GM12878 (cell line): Measurements from ENCODE around the gene FOXP1. TPM values are rescaled to one million over a fixed set of nuclear protein-coding genes. Genes with fewer than 3 reads are reported as not detected.

Source experiments
- ATAC-seq: fragments of 200-7000 bp; cut with Tn5 transposase; 3 replicates; pipeline ENCODE4 v1.9.1; 2020; ENCODE audit warnings: mild to moderate bottlenecking, moderate library complexity
- BruUV-seq: library from RNA; stranded (reverse); fragments of 400-500 nt; replicated peaks from 2 replicates; lab custom pipeline; 2021; lab: Mats Ljungman, UMichigan
- CTCF ChIA-PET: fragments of 300-600 bp; sonication (Branson Sonifier 250); formaldehyde crosslinking; extraction: SDS; loops from one replicate; lab custom pipeline; 2021; ENCODE audit warnings: inconsistent platforms; lab: Yijun Ruan, JAX
- POLR2A ChIA-PET: fragments of 350-600 bp; formaldehyde crosslinking; extraction: SDS; loops from one replicate; lab custom pipeline; 2021; ENCODE audit warnings: inconsistent platforms; lab: Charles Lee
- RAD21 ChIA-PET: fragments of 300-600 bp; sonication (Branson Sonifier 250); formaldehyde crosslinking; loops from one replicate; lab custom pipeline; 2023; ENCODE audit warnings: antibody characterized with exemption; ENCODE audit not compliant: unreplicated experiment; lab: Charles Lee
- SMC1A ChIA-PET: fragments of 300-600 bp; sonication (Branson Sonifier 250); formaldehyde crosslinking; loops from one replicate; lab custom pipeline; 2023; ENCODE audit not compliant: unreplicated experiment, uncharacterized antibody; lab: Charles Lee
- DNase-seq: peaks from one replicate; pipeline ENCODE4 v3.0.0-alpha.2; 2011; ENCODE audit warnings: low read depth, low spot score
- FAIRE-seq: peaks from 3 replicates; lab custom pipeline; 2011; peaks lifted over from hg19 to GRCh38; lab: Jason Lieb, UNC
- H2AFZ ChIP-seq: 2 replicates; pipeline ENCODE4 v1.6.0; 2011; ENCODE audit warnings: low read depth, low read length, control low read depth; ENCODE audit not compliant: control insufficient read depth
- H3K27ac ChIP-seq: 2 replicates; pipeline ENCODE4 v1.5.1; 2011; ENCODE audit warnings: control low read depth; ENCODE audit not compliant: control insufficient read depth, insufficient read depth
- H3K27me3 ChIP-seq, 2 experiments: replicated peaks in 1 of 2; 2 replicates each; pipeline versions ENCODE4 v1.6.0 to v1.6.1; 2011; ENCODE audit warnings: low read length in 1 of 2; ENCODE audit not compliant: control insufficient read depth in 2 of 2, insufficient read depth in 2 of 2
- H3K36me3 ChIP-seq, 2 experiments: 2 replicates each; pipeline ENCODE4 v1.5.1; 2011; ENCODE audit warnings: low read length in 1 of 2; ENCODE audit not compliant: control insufficient read depth in 2 of 2, insufficient read depth in 2 of 2
- H3K4me1 ChIP-seq: 2 replicates; pipeline ENCODE4 v1.6.1; 2011; ENCODE audit warnings: mild to moderate bottlenecking, low read length, moderate library complexity, mixed read lengths; ENCODE audit not compliant: control insufficient read depth, insufficient read depth
- H3K4me2 ChIP-seq: 2 replicates; pipeline ENCODE4 v1.6.0; 2011; ENCODE audit warnings: control low read depth; ENCODE audit not compliant: control insufficient read depth, insufficient read depth
- H3K4me3 ChIP-seq: fragments of 200-600 bp; sonication (generic); 2 replicates; pipeline ENCODE4 v1.5.1; 2016
- H3K79me2 ChIP-seq: 2 replicates; pipeline ENCODE4 v1.6.0; 2011; ENCODE audit warnings: low read length; ENCODE audit not compliant: control insufficient read depth, insufficient read depth
- H3K9ac ChIP-seq: 2 replicates; pipeline ENCODE4 v1.8.0; 2011; ENCODE audit warnings: low read length, control low read depth, mixed read lengths; ENCODE audit not compliant: control insufficient read depth, insufficient read depth
- H3K9me3 ChIP-seq: replicated peaks from 3 replicates; pipeline ENCODE4 v1.5.1; 2011; ENCODE audit warnings: mild to moderate bottlenecking, low read length; ENCODE audit not compliant: control insufficient read depth, insufficient read depth
- H4K20me1 ChIP-seq: 2 replicates; pipeline ENCODE4 v1.6.0; 2011; ENCODE audit not compliant: control insufficient read depth, insufficient read depth
- HDAC6 ChIP-seq: fragments of 200-600 bp; sonication (generic); IDR thresholded peaks from one replicate; pipeline ENCODE4 v1.8.0; 2017; ENCODE audit warnings: antibody characterized with exemption; ENCODE audit not compliant: unreplicated experiment
- RCOR1 ChIP-seq: conservative IDR thresholded peaks from 2 replicates; pipeline ENCODE4 v1.6.1; 2012; ENCODE audit warnings: low read depth, low read length, improper control_type of control experiment
- ZBTB4 ChIP-seq: fragments of 450-650 bp; formaldehyde crosslinking; IDR thresholded peaks from 2 replicates; pipeline ENCODE4 v1.4.0; 2022; ENCODE audit warnings: mild to moderate bottlenecking, moderate library complexity
- WGBS: methylation state at CpG from one replicate; pipeline ENCODE4 v1.1.6; 2016; ENCODE audit warnings: low lambda C conversion rate; ENCODE audit not compliant: insufficient replicate concordance, insufficient coverage; ENCODE audit errors: missing lambda C conversion rate; 5-methylcytosine and 5-hydroxymethylcytosine counted together
- in situ Hi-C: fragments of 300-500 bp; cut with MboI; formaldehyde crosslinking; loops from 9 replicates; pipeline ENCODE4 v1.14.3; 2018; ENCODE audit warnings: mixed read lengths
- intact Hi-C: fragments of 100-400 bp; cut with micrococcal nuclease; formaldehyde crosslinking; loops from one replicate; pipeline ENCODE4 v1.14.2; 2022; ENCODE audit not compliant: unreplicated experiment
- polyA plus RNA-seq, 11 experiments: library from polyadenylated mRNA; depleted of rRNA in 4 of 11; unstranded in 6 of 11; stranded (reverse) in 5 of 11; fragments of >200 nt; fragmentation: Nextera tagmentation in 4 of 11; fragmentation: Illumina TruSeq in 1 of 11; extraction: Ambion mirVana in 4 of 11; extraction: Trizol in 1 of 11; gene quantifications; 1 replicate in 1 of 11; 2 replicates in 10 of 11; pipeline versions ENCODE4 v1.2.1 to v1.2.3, GENCODE V29; 2011 to 2016; ENCODE audit warnings: inconsistent platforms in 2 of 11, missing spikeins in 2 of 11, low read depth in 1 of 11
- total RNA-seq, 4 experiments: library from RNA; depleted of rRNA in 3 of 4; stranded (reverse); fragments of >200 nt in 3 of 4; fragmentation: Illumina TruSeq in 1 of 4; extraction: Trizol in 1 of 4; gene quantifications; 2 replicates each; pipeline versions ENCODE4 v1.2.1 to v1.2.3, GENCODE V29; 2013 to 2021

The FOXP1 gene
- total and polyA plus RNA-seq, 10 of the 15 experiments (the other 5 are each of a cell fraction or from before 2014, with no cell fraction given): 0.05 to 1.6 (median 0.20) TPM; not detected in 1

GRCh38 chr3:71051893-71052687 lies 531.4 kb downstream of the FOXP1 start:
- peaks cover 0 to 3% of the 10 kb centered on the region in 2 experiments; a peak in 1 of 4 replicates for H3K27me3 ChIP-seq
- no peak for ATAC-seq
- ChIA-PET RAD21 (no interaction called here), CTCF (no interaction called here), POLR2A (no interaction called here)
- no peak overlapping the region for H3K4me2 ChIP-seq
- no TSS peak for BruUV-seq
- H2AFZ ChIP-seq: no peak overlapping the region
- H3K27ac ChIP-seq: no peak overlapping the region
- in situ Hi-C loops (no loop called here), intact Hi-C loops (no loop called here)
- no peak overlapping the region for H3K4me3 ChIP-seq
- 47% methylated on average over 7 of the region's 7 CpGs for WGBS
- DNase-seq: no peak
- TF ChIP-seq RCOR1: no peak
- TF ChIP-seq, all 136 proteins: peak for 0
- Histone ChIP-seq H3K9me3 (no peaks in the 10 kb centered on the region), H4K20me1 (no peaks in the 10 kb centered on the region), H3K9ac (no peak overlapping the region), H3K79me2 (no peaks in the 10 kb centered on the region), H3K4me1 (no peaks in the 10 kb centered on the region), H3K36me3 (no peaks in the 10 kb centered on the region)
- SMC1A ChIA-PET: interaction anchor here (0.6 kb wide), 1 partner anchor 12 kb away, joined by 3 read pairs; no protein-coding TSS in a partner anchor
- FAIRE-seq: no peak

GRCh38 chr3:71051259-71051595 lies 532.3 kb downstream of the FOXP1 start:
- Histone ChIP-seq H3K27ac (no peak overlapping the region), H3K4me3 (no peak overlapping the region), H3K9ac (no peak overlapping the region), H3K4me1 (no peaks in the 10 kb centered on the region), H4K20me1 (no peaks in the 10 kb centered on the region)
- DNase-seq (no peak), ATAC-seq (no peak)
- SMC1A ChIA-PET: interaction anchor here (0.6 kb wide), 1 partner anchor 11 kb away, joined by 3 read pairs; no protein-coding TSS in a partner anchor
- POLR2A ChIA-PET: no interaction called here
- CTCF ChIA-PET: no interaction called here
- BruUV-seq: no TSS peak
- RAD21 ChIA-PET: no interaction called here
- TF ChIP-seq ZBTB4 (CRISPR knock-in tag): no peak
- TF ChIP-seq HDAC6: no peak
- TF ChIP-seq, all 136 proteins: peak for 0
- no peaks in the 10 kb centered on the region for H3K79me2 ChIP-seq
- intact Hi-C loops (no loop called here), in situ Hi-C loops (no loop called here)
- H3K4me2 ChIP-seq: no peak overlapping the region
- no peak overlapping the region for H2AFZ ChIP-seq
- 25% methylated on average over 5 of the region's 5 CpGs for WGBS
- H3K36me3 ChIP-seq: no peaks in the 10 kb centered on the region
- H3K27me3 ChIP-seq: peaks cover 0 to 3% of the 10 kb centered on the region in 2 experiments; a peak in 1 of 4 replicates
- H3K9me3 ChIP-seq: no peaks in the 10 kb centered on the region
- FAIRE-seq: no peak
